ENCODE results near the gene WBP2.
A peak's percentile ranks its signal among the peaks of the same experiment; 100 is the strongest.
"Not testable (repeated sequence)": the region's sequence is repeated elsewhere in the genome, so short reads cannot be mapped to it uniquely, and the experiment has no call there.

WBP2 gene

GRCh38 chr17:75861927-75862317, 6.8 kb upstream of the WBP2 start (continued):
- TF ChIP-seq, protein P1, sequence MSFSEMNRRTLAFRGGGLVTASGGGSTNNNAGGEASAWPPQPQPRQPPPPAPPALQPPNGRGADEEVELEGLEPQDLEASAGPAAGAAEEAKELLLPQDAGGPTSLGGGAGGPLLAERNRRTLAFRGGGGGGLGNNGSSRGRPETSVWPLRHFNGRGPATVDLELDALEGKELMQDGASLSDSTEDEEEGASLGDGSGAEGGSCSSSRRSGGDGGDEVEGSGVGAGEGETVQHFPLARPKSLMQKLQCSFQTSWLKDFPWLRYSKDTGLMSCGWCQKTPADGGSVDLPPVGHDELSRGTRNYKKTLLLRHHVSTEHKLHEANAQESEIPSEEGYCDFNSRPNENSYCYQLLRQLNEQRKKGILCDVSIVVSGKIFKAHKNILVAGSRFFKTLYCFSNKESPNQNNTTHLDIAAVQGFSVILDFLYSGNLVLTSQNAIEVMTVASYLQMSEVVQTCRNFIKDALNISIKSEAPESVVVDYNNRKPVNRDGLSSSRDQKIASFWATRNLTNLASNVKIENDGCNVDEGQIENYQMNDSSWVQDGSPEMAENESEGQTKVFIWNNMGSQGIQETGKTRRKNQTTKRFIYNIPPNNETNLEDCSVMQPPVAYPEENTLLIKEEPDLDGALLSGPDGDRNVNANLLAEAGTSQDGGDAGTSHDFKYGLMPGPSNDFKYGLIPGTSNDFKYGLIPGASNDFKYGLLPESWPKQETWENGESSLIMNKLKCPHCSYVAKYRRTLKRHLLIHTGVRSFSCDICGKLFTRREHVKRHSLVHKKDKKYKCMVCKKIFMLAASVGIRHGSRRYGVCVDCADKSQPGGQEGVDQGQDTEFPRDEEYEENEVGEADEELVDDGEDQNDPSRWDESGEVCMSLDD (tag by site-specific recombination; IDR thresholded peaks at IDR 0.05): no peak
- TF ChIP-seq KLF16 (tag by site-specific recombination; IDR thresholded peaks at IDR 0.05) (no peak), ZNF433 (tag by site-specific recombination; IDR thresholded peaks at IDR 0.05; ENCODE audit: low read depth) (no peak), ZNF776 (tag by site-specific recombination; IDR thresholded peaks at IDR 0.05; ENCODE audit: borderline replicate concordance) (no peak), ZNF530 (tag by site-specific recombination; IDR thresholded peaks at IDR 0.05; ENCODE audit: low read depth) (no peak), ZNF629 (tag by site-specific recombination; IDR thresholded peaks at IDR 0.05) (no peak; the same call in 1 of the 2 replicates), ZNF202 (tag by site-specific recombination; IDR thresholded peaks at IDR 0.05; ENCODE audit: borderline replicate concordance) (no peak), ATF2 (tag by site-specific recombination; IDR thresholded peaks at IDR 0.05; ENCODE audit: low read depth) (no peak), ZNF394 (tag by site-specific recombination; IDR thresholded peaks at IDR 0.05; ENCODE audit: borderline replicate concordance) (no peak), ZNF223 (tag by site-specific recombination; IDR thresholded peaks at IDR 0.05) (no peak)

DNA sequence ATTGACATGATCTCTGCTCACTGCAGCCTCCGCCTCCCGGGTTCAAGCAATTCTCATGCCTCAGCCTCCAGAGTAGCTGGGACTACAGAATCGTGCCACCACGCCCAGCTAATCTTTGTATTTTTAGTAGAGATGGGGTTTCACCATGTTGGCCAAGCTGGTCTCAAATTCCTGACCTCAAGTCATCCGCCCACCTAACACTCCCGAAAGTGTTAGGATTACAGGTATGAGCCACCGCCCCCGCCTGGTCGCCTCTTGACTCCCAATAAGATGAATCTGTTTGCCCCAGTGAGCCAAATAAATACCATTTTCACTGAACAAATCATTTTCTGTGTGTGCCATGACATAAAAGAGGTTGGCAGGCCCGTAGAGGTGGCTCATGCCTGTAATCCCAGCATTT, 4.2 kb upstream of the WBP2 start:
- not testable (repeated sequence) for H3K4me3 ChIP-seq (ENCODE audit: low read depth, low read length); H3K36me3 ChIP-seq (ENCODE audit: control insufficient read depth in 2 of 2, insufficient read depth in 1 of 2, low read length in 2 of 2); H3K27ac ChIP-seq (ENCODE audit: extremely low read depth, low read depth, low read length); H3K4me1 ChIP-seq (ENCODE audit: control insufficient read depth, insufficient read depth, low read length); H3K9me3 ChIP-seq (ENCODE audit: control insufficient read depth, insufficient read depth, low read depth, low read length)
- POLR2A ChIA-PET: interaction anchor here (4.7 kb wide), 1 partner anchor 80 kb away, joined by 26 read pairs; a partner anchor contains a TSS
- TF ChIP-seq EGR2 (tag by site-specific recombination; IDR thresholded peaks at IDR 0.05; ENCODE audit: low read depth) (peak; percentile 55; the same call in 1 of the 2 replicates), ZFHX2 (tag by site-specific recombination; conservative IDR thresholded peaks at IDR 0.05) (peak; percentile 47)
- CTCF ChIA-PET: interaction anchor here (0.7 to 5.7 kb wide), 3 partner anchors 12 to 70 kb away, joined by 3 to 84 read pairs (median 40); no protein-coding TSS in a partner anchor

DNA sequence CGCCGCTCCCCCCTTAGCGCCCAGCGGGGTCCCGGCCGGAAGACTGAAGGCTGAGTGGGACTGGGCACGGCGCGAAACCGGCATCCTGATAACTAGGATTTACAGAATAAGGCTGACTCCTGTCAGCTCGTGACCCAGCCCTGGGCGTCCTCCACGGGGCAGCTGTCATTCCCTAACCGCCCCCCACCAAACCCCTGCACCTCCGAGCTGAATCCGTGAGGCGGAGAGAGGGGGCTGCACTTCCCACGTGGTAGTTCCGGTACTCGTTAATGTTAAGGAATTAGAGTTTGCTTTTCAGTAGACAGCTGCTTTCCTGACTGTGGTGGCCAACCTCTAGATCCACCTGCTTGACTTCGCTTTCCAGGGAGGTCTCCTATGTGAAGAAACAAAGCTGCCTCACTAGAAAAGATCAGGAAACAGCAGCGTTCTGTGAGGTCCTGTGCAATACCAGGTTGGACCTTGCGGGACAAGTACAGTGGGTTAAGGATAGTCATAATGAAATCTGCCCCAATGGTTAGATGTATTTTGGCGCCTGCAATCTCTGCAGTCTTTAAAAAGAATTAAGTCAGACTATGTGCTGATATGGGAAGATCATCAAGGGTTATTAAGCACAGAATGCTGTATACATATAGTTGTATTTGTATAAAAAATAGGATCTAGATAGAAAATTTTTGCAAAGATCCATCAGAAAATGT, 1.1 kb upstream of the WBP2 start:
- Histone ChIP-seq H3K36me3 (ENCODE audit: control insufficient read depth in 2 of 2, insufficient read depth in 1 of 2, low read length in 2 of 2) (peaks cover 0 to 6% of the 10 kb centered on the region in 2 experiments), H3K9me3 (ENCODE audit: control insufficient read depth, insufficient read depth, low read depth, low read length) (no peaks in the 10 kb centered on the region), H3K4me1 (ENCODE audit: control insufficient read depth, insufficient read depth, low read length) (peaks cover 8% of the 10 kb centered on the region), H3K4me3 (ENCODE audit: low read depth, low read length) (peak overlapping the region; percentile 51), H3K27ac (ENCODE audit: extremely low read depth, low read depth, low read length) (peak overlapping the region; percentile 88)
- ChIA-PET CTCF (interaction anchor here (0.6 to 2.1 kb wide), 15 partner anchors 11 to 606 kb away, joined by 3 to 13 read pairs (median 4); partner anchors contain the start of genes MRPL38, TRIM47 and TRIM65), POLR2A (interaction anchor here (0.6 to 4.1 kb wide), 27 partner anchors 9 to 567 kb away, joined by 3 to 34 read pairs (median 5); partner anchors contain the start of genes ACOX1, FBF1, SLC25A19 and TEN1)
- no peak for TF ChIP-seq SCRT1 (tag by site-specific recombination; IDR thresholded peaks at IDR 0.05; ENCODE audit: borderline replicate concordance)
- TF ChIP-seq, protein P2, sequence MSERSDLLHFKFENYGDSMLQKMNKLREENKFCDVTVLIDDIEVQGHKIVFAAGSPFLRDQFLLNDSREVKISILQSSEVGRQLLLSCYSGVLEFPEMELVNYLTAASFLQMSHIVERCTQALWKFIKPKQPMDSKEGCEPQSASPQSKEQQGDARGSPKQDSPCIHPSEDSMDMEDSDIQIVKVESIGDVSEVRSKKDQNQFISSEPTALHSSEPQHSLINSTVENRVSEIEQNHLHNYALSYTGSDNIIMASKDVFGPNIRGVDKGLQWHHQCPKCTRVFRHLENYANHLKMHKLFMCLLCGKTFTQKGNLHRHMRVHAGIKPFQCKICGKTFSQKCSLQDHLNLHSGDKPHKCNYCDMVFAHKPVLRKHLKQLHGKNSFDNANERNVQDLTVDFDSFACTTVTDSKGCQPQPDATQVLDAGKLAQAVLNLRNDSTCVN (tag by site-specific recombination; optimal IDR thresholded peaks at IDR 0.05): peak; percentile 46
- TF ChIP-seq REPIN1 (tag by site-specific recombination; IDR thresholded peaks at IDR 0.05; ENCODE audit: low read depth): no peak
- TF ChIP-seq ZNF501 (tag by site-specific recombination; IDR thresholded peaks at IDR 0.05): 0 out of 2 replicates have a peak, but pooled peaks have one; percentile 3
- TF ChIP-seq ZNF600 (tag by site-specific recombination; IDR thresholded peaks at IDR 0.05): peak; percentile 84
- no peak for TF ChIP-seq ZSCAN23 (tag by site-specific recombination; IDR thresholded peaks at IDR 0.05)
- TF ChIP-seq, protein P3, sequence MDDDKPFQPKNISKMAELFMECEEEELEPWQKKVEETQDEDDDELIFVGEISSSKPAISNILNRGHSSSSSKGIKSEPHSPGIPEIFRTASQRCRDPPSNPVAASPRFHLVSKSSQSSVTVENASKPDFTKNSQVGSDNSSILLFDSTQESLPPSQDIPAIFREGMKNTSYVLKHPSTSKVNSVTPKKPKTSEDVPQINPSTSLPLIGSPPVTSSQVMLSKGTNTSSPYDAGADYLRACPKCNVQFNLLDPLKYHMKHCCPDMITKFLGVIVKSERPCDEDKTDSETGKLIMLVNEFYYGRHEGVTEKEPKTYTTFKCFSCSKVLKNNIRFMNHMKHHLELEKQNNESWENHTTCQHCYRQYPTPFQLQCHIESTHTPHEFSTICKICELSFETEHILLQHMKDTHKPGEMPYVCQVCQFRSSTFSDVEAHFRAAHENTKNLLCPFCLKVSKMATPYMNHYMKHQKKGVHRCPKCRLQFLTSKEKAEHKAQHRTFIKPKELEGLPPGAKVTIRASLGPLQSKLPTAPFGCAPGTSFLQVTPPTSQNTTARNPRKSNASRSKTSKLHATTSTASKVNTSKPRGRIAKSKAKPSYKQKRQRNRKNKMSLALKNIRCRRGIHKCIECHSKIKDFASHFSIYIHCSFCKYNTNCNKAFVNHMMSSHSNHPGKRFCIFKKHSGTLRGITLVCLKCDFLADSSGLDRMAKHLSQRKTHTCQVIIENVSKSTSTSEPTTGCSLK (tag by site-specific recombination; IDR thresholded peaks at IDR 0.05): no peak
- no peak for TF ChIP-seq ZNF391 (tag by site-specific recombination; IDR thresholded peaks at IDR 0.05; ENCODE audit: borderline replicate concordance, low read depth)
- no peak for TF ChIP-seq ZNF26 (tag by site-specific recombination; IDR thresholded peaks at IDR 0.05)
- TF ChIP-seq ZNF223 (tag by site-specific recombination; IDR thresholded peaks at IDR 0.05): 0 out of 2 replicates have a peak, but pooled peaks have one; percentile 8

Data from HEK293 (cell line).